HG03432 (cell line): Measurements from ENCODE around the gene MLANA.
"Not testable (repeated sequence)": the region's sequence is repeated elsewhere in the genome, so short reads cannot be mapped to it uniquely, and the experiment has no call there.

ENCODE experiments used
- ATAC-seq: cut with Tn5 transposase; IDR thresholded peaks from one replicate; pipeline ENCODE4 v1.9.1; 2021; ENCODE audit warnings: mild to moderate bottlenecking, moderate library complexity; ENCODE audit not compliant: unreplicated experiment

Gene MLANA

DNA sequence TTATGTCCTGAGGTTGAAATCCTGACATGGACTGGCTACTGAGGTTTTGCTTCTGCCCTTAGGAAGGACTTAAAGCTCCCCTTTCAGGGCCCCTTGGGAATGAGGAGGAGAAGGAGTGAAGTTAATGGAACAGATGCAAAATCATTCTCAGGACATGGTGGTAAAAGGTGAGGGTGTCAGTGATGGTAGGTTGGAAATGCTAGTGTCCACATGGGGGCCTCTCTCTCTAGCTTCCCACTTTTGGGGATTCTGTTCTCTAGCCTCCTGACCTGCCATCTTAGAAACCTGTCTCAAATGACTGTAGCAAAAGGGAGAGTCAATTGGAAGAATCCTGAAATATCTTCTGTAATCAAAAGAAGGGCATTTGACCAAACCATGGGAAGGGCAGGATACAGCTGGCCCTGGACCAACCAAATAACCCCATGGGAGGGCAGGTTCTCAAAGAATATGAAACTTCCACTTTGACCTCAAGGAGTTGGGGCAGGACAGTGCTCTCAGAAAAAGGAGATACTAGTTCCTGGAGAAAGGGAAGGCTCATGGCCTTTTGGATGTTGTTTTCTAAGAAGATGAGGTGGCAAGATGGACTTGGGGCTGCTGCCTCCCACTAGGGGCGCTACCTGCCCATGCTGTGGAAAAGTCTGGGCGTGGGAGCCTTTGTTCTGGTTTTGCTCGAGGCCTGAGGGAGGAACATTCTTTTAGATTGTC lies 21.2 kb upstream of the MLANA start:
- no peak for ATAC-seq

DNA sequence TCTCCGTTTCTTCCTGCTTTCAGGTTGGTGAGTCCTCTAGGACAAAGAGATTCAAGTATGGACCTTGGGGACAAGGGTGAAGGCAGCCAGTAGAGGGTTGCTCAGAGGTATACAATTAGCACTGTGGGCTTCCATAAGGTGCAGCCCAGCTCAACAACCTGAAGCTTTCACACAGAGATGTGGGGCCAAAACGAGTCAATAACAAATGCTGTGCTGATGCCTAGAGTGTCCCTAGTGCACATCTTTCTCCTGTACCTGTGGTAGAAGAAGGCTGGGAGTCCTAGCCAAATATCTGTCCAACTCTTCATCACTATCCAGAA lies 20.7 kb upstream of the MLANA start:
- ATAC-seq: no peak

DNA sequence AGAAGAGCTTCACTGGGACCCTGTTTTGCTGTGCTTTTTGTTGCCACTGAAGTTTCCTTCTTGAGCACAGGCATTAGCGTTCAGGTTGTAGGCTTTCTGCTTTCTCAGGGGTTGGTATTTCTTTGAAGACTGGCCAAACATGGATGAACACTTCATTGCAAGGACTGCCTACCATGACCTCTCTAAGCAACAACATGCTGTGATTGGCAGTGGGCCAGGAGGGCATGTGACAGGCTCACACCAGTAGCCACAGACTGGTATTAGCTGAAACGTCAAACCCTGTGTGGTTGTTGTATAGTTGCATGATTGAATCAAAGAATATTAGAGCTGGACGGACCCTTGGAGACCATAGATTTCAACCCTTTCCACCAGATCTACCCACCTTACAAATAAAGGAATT lies 20.0 kb upstream of the MLANA start:
- ATAC-seq: no peak

DNA sequence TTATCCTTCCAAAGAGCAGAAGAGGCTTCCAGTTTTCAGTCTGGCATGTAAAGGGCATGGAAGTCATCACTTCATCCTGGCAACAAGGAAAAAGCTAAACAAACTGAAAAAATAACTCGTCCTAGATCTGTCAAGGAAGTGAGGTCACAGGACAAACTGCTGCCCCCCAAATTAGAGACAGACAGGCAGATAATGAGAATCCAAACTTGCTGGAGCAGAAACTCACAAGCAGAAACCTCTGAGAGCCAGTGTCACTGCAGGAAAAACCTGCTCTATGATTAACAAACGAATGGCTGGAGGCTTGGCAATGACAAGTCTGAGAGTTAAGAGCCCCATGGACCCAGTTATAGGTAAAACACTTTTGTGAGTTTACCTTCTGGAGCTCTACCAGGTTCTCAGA lies 18.9 kb upstream of the MLANA start:
- no peak for ATAC-seq

DNA sequence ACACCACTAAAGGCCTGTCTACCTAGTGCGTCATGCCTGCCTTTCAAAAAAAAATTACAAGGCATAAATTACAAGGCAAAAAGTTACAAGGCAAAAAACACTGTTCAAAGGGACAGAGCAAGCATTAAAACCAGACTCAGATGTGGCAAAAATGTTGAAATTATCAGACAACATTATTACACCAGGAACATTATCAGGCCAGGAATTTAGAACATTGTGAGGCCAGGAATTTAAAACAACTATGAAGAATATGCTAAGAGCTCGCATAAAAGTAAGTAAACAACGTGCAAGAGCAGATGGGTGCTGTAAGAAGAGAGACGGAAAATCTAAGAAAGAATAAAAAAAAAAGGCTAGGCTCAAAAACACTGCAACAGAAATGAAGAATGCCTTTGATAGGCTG lies 18.2 kb upstream of the MLANA start:
- ATAC-seq: no peak

DNA sequence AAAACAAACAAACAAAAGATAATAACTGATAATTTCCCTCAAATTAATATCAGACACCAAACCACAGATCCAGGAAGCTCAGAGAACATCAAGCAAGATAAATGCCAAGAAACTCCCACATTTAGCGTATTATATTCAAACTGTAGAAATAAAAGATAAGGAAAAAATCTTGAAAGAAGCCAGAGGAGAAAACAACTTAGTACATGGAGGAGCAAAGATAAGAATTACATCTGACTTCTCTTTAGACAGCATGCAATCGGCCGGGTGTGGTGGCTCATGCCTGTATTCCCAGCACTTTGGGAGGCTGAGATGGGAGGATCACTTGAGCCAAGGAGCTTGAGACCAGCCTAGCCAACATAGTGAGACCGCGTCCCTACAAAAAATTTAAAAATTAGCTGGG lies 17.2 kb upstream of the MLANA start:
- ATAC-seq: no peak

DNA sequence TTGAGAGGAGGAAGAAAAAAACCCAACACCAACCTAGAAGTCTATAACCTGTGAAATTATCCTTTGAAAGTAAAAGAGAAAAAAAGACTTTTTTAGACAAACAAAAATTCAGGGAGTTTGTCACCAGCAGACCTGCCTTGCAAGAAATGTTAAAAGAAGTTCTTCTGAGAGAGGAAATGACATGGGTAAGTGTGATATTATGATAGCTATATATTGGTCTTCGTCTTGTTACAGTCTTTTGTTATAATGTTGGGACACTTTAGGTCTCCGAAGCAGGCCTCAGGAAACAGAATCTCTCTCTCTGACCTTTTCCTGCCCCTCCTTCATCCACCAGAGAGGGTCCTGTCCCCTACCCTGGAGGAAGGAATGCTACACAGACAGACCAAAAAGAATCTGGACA lies 16.6 kb upstream of the MLANA start:
- ATAC-seq: no peak

DNA sequence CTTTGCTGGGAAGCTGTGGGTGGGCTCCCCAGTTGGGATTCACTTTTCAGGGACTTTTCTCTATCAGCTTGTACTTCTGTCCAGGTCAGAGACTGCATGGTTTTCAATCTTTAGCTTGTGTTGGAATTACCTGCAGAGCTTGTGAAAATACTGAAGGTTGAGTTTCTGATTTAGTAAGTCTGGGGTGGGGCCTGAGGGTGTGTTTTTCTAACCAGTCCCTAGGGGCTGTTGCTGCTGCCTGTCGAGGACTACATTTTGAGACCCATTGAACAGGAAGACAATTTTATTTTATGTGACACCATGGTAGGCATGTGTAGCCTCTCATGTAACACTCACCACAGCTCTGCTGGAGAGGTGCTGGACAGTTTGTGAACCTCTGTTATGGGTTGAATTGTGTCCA lies 14.7 kb upstream of the MLANA start:
- no peak for ATAC-seq

DNA sequence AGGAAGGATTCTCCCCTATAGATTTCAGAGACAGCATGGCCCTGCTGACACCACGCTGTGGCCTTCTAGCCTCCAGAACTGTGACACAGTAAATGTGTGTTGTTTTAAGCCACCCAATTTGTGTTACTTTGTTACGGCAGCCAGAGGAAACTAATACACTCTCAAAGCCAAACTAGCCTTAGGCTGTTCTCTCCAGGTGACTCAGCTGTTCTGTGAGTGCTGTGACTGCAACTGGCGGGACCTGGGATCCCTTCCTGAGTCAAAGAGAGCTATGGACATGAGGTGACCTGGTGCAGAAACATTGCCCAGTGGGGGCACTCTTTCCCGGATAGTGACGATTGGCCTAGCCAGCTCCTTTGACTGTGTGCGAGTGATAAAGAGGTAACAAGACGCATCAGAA lies 14.0 kb upstream of the MLANA start:
- no peak for ATAC-seq

DNA sequence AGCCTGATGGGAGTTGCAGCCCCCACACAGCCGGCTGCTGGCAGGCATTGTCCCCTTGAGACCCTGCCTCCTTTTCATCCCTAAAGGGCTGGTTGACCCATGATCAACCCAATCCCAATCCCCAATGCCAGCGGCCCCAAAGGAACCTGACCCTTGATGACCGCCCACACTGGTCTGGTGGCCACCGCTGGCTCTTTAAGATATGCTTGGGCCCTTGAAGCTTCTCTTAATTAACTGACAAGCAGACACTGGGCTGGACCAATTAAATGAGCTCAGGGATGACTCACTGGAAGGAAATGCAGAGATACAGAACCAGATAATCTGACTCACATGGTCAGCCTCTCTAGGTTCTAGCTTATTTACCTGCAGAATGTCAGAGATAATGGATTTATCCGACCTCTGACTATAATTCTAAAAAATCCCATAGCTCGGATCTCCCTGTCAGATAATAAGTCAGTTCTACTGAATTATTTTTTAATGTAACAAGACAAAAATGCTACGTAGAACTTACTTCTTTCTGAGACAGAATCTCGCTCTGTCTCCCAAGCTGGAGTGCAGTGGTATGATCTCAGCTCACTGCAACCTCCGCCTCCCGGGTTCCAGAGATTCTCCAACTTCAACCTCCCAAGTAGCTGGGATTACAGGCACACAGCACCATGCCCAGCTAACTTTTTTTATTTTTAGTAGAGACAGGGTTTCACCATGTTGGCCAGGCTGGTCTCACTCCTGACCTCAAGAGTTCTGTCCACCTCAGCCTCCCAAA lies 11.1 kb upstream of the MLANA start:
- no peak for ATAC-seq

DNA sequence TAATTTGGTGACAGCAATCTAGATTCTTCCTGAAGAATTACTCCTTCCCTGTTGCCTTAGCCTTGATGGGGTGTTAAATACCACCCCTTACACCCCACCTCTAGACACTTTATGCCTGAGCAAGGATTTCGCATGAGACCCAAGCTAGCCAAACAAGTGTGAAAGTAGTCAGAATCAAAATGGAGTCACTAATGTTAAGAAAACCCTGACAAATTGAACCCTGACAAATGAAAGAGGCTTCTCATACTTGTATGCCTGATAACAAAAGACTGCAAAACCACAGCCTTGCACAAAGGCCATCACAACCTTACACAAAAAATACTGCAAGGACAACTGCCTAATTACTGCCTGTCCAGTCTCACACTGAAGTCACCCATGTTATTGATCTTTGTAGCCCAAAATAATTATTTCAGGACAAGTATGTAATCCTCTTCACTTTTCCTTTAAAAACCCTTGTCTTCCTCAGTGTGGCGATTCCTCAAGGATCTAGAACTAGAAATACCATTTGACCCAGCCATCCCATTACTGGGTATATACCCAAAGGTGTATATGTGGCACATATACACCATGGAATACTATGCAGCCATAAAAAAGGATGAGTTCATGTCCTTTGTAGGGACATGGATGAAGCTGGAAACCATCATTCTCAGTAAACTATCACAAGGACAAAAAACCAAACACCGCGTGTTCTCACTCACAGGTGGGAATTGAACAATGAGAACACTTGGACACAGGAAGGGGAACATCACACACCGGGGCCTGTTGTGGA lies 8.3 kb upstream of the MLANA start:
- ATAC-seq: not testable (repeated sequence)

DNA sequence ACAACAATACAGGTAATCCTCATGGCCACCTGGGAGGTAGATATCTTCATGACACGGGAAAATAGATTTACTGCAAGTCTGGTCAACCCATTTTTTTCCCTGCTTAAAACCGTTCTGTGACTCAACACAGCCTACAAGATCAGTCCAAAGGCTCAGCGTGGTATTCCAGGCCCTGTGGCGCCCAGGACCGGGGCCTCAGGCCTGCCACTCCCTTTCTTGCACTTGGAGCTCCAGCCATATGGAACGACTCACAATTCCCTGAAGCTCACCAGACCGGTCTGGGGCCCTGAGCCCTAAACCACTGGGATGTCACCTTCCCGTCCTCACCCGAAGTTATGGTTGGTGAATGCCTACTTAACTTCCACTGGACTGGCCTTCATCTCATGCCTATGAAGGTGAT lies 6.5 kb upstream of the MLANA start:
- ATAC-seq: no peak

DNA sequence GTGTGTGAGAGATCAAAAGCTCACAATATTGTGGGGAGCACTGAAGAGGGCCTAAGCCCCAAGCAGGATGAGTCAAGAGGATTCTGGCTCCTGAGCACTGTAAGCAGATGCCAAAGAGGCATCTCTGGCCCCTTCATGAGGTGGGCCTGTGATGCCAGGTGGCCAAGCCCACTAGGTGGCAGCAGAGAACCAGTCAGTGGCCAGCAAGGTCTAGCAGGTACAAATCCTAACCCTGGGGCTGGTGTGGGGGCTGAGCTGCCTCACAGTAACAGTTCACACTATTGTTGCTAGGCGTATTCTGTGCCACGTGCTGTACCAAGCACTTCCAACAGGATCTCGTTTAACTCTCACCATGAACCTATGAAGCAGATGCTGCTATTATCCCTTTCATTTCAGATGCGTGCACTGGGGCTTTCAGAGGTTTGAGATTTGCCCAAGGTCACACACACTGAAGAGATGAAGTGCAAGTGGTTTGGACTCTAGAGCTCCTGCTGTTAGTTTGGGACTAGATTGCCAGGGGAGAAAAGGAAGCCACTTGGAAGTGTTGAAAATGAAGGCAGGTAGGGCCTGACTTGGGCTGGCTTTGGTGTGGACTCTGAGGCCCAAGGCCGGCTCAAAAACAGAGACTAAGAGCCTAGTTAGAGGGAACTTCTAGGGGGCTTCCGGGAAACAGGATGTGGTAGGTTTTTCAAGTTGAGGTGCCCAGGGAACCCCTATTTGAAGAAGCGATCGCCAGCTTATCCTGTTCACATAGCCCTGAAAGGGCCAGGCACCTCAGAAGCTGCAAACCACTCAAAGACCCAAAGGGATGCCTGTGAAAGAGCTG lies 4.4 kb upstream of the MLANA start:
- ATAC-seq: peak; percentile 94

DNA sequence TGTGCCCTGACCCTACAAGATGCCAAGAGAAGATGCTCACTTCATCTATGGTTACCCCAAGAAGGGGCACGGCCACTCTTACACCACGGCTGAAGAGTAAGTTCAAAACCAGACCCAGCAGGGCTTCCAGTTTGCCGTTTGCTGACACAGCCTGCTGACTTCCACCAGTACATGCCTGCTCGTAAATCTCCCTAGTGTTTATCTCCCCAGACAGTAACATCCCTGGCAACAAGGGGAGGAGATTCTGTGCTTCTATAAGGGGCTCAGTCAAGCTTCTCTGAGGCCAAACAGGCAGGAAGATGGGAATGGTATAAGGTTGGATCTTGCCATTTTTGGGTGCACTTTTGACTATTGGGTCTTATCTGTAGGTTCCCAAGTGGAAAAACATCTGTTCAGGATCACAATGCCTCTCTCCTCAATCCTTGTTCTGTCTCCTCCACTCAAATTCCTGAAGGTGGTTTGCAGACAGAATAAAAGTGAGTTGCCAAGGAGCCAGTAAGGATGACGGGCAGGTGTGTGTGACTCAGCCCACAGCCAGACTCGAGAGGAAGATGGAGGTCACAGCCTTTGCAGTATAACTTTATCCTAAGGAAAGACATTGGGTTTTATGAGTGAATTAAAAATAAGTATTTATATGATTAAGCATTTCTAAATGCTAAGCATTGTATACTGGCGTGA lies 1.9 kb downstream of the MLANA start:
- no peak for ATAC-seq

DNA sequence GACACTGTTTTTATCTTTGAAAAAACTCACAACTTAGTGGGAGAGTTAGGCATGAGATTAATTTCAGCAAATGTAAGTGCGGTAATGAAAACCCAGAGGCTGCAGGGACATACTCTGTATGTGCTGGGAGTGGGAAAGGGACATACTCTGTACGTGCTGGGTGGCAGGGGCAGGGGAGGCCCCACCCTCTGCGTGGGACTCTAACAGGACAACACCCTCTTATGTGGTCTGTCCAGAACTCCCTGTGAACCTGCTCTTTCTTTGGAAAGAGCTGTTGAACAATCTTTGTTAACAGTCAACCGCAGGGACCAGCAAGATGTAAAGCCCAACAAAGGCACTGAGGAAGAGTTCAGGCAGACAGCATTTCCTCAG lies 2.4 kb downstream of the MLANA start:
- no peak for ATAC-seq

DNA sequence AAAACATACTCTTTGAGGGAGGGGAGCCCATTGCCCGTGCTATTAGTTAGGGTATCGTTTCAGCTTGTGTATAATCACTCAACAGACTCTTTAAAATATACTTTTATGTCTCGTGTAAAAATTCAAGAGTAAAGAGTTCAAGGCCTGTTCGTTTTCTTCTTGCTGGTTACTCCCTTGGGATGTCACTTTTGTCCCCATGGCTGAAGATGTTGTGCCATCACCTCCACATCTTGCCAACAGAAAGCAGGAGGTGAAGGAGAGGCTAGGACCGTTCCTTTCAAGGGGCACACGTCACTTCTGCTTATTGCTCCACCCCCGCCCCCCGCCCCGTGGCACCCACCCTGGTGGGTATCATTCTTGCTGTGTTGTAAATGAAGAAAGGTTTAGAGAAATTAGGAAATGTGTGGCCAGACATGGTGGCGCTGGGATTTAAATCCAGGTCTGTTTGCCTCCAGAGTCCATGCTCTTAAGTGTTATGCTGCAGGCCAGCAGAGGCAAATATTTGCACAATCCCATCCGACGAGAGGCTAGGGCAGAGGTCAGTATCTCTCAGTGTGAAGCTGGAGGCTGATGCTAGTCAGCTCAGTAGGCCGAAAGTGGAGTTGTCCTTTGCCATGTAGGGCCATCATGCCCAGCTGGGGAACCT lies 3.0 kb downstream of the MLANA start:
- no peak for ATAC-seq

DNA sequence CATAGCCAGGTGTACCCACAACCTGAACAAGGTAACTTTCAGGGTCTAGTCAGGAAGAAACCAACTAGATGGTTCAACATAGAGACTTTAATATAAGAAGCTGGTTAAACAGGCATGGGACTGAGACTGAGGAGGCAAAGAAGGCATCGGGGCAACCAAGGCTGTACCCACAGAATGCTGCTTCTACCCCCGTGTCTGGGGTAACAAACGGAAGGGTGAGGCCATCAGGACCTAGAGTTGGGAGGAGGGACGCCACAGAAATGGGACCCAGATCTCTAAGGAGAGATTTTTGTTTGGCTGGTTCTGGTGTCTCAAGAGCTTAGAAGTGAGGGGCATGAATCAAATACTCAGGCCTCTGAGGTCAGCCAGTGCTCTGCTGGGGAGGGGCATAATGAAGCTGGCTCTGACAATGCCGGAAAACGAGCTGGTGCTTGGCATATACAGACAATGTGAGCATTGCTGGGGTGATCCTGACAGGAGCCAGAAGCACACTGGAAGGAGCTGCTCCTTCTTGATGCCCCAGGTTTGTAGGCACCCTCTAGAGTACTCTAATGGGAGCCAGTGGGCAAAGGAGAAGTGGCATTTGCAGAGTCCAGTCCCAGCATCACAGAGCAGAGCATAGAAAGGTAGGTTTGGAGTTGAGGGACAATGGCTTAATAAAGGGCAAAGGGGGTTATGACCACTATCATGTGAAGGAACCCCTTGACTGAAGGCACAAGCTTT lies 3.7 kb downstream of the MLANA start:
- no peak for ATAC-seq

DNA sequence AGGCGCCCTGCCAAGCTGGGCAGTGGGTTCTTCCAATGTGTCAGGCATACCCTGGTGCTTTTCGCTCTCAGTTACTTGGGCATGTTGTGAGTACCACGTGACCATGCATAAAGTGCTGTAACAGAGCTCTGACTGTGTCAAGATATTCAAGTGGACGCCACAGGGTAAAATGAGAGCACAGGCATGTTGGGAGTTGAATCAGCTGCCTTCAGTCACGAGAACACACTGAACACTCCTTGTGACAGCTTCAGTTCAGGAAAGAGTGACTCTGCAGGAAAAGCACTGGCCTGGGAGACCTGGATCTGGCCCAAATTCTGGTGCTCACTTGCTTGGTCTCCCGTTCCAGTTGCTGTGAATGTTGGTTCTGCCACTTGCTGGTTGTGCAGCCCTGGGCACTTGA lies 5.1 kb downstream of the MLANA start:
- no peak for ATAC-seq

DNA sequence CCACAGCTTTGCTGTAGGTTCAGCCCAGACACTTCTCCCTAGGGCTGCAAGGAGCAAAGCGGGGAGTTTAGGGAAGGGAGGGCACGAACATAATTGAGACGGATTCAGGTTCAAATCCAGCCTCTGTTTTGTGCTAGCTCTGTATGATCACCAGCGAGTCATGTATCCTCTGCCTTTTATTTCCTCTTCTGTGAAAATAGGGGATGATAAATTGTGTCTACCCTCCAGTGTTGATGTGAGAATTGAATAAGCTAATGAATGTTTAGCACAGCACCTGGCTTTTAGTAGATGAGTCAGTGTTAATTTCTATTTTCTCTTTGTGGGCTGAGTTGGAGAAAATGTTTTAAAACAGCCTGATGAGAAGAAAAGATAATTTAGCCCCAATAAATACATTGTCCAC lies 6.2 kb downstream of the MLANA start:
- no peak for ATAC-seq

DNA sequence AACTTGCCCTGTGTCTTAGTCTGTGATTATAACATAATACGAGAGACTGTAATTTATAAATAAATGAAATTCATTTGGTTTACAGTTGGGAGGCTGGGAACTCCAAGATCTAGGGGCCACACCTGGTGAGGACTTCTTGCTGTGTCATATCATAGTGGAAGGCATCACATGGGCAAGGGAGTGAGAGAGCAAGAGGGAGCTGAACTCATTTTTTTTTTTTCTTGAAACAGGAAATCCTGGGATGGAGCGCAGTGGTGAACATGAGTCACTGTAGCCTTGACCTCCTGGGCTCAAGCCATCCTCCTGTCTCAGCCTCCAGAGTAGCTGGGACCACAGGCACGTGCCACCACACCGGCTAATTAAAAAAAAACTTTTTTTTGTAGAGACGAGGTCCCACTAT lies 7.2 kb downstream of the MLANA start:
- no peak for ATAC-seq
